Fibroblast of skin of back (primary cell): Measurements from ENCODE around the gene NKX1-1. TPM values are rescaled to one million over a fixed set of nuclear protein-coding genes. Genes with fewer than 3 reads are reported as not detected.
"Not testable (repeated sequence)": the region's sequence is repeated elsewhere in the genome, so short reads cannot be mapped to it uniquely, and the experiment has no call there.

Experiments
- DNase-seq: peaks from one replicate; pipeline ENCODE4 v3.0.0-alpha.2; 2013
- polyA plus RNA-seq, 2 experiments: library from polyadenylated mRNA; unstranded; fragments of 120-200 nt; gene quantifications; one replicate each; pipeline ENCODE4 v1.2.1, GENCODE V29; 2013; ENCODE audit not compliant: insufficient read length in 2 of 2

The NKX1-1 gene
- not detected for polyA plus RNA-seq (2013, experiment 1 of 2; ENCODE audit: insufficient read length)
- not detected for polyA plus RNA-seq (2013, experiment 2 of 2; ENCODE audit: insufficient read length)

- DNase-seq = no peak
These were observed at the start of gene NKX1-1 for GRCh38 chr4:1406394-1406980. Gene NKX1-1, minus strand, starts transcription at chr4:1406442. Its CDS starts 0 bp downstream, at chr4:1406442.

GRCh38 chr4:1453731-1454130, 47.5 kb upstream of the NKX1-1 start:
- no peak for DNase-seq

GRCh38 chr4:1452431-1453051, 46.3 kb upstream of the NKX1-1 start:
- no peak for DNase-seq

DNA sequence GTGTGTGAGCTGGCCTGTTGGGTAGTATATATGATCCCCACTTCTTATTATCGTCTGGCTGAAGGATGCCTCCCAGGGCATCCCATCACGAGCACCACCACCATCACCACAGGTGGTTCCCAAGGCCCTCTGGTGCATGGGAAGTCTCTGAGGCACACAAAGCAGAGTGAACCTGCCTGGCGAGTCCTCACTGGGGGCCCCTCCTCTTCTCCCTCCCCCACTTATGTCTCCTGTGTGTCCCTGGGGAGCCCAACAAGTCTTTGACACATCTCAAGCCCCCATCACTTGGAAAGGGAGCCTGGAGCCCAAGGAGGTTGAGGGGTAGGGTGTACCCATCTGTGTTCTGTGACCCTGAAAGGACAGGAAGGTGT, 45.5 kb upstream of the NKX1-1 start:
- no peak for DNase-seq

DNA sequence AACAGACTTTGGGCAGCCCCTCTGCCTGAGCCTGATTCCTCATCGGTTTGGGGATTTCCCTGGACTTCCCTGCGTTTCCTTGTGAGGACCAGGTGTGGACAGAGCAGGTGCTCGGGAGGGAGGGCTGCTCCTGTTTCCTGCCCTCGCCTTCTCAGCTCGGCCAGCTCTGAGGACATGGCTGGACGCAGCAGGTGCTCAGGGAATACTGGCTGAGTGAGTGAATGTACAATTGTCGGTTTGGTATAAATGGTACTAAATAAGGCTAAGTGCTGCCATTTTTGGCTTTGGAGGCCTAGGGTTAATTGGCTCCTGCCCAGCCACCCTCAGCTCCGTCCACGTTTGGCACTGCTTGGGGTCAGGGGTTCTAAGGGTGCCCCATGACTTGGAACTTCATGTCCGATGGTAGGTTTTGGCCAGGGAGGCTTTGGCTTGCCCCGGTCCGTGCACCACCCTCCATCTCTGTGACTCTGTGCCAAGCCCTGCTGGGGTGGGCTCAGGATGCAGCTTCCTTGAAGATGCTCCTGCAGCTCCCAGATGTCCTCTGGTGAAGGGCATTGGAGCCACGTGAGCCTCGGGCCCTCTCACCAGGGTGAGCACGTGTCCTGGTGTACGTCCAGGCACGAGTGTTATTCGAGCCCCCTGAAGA, 45.0 kb upstream of the NKX1-1 start:
- no peak for DNase-seq

DNA sequence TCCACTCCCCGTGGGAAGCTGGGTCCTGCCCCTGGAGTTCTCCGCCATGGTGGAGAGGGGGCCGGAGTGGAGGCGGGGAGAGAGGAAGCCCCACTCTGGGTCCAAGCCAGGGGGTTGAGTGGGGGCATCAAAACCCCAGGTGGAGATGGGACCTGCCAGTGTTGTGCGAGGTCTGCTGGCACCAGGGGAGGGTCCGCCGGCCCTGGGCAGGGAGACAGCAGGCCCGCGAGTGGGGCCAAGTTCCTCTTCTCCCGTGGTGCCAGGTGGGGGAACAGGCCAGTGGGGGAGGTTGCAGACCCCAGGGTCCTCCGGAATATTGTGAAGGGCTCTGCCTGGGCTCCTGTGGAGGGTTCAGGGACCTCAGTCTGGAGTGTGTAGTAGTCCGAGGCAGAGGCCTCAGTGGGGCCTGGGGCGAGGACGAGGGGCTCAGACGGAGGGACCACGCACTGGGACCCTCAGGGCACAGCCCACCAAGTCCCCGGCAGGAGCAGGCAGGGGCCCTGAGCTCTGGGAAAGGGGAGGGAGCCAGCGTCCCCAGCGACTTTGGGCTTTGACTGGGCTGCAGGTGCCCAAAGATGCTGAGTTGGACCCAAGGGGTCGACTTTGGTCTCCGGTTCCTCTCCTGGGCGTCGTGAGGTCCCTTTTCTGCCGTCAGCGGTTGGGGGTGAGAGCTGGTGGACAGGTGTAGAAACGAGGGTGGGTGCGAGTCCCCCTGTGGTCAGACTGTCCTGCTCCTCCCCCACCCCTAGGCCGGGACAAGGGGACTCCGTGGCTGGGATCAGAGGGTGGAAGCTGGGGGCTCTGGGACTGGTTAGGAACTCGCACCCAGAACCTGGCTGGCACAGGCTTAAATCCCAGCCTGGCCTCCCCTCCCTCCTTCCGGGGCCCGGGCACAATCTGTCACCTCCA, 43.8 kb upstream of the NKX1-1 start:
- no peak for DNase-seq

GRCh38 chr4:1449475-1449832, 43.2 kb upstream of the NKX1-1 start:
- no peak for DNase-seq

DNA sequence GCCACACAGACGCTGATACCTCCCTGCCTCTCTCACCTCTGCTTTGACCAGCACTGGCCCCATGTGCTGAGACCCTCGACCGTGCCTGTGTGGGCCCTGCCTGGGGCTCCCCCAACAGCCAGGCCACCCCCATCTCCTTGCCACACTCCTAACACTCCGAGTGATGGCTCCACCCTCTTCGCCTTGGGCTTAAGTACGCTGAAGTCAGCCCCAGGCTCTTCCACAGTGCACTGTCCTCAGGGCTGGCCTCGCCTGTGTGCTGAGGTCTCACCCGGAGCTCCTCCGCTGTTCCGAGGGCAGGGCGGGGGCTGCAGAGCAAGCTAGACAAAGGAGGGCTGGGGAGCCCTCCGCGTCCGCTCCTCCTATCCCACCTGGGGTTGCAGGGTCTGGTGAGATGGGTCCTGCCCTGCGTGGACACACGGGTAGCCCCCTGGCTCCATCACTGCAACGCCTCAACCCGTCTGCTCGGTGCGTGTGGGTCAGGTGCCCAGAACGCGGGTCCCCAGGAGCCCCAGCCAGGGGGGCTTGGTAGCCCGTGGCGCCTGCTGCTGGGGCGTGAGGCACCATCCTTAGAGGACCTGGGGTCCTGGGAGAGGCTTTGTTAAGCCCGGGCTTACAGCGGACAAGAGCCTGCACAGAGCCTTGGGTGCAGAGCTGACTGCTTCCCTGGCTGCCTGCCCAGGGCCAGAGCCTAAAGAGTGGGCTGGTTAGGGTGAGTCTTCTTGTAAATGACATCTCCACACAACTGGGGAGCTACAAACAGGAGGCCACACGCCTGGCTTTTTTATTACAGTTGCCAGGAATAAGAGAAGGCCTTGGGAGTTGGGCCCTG, 42.6 kb upstream of the NKX1-1 start:
- DNase-seq = no peak

DNA sequence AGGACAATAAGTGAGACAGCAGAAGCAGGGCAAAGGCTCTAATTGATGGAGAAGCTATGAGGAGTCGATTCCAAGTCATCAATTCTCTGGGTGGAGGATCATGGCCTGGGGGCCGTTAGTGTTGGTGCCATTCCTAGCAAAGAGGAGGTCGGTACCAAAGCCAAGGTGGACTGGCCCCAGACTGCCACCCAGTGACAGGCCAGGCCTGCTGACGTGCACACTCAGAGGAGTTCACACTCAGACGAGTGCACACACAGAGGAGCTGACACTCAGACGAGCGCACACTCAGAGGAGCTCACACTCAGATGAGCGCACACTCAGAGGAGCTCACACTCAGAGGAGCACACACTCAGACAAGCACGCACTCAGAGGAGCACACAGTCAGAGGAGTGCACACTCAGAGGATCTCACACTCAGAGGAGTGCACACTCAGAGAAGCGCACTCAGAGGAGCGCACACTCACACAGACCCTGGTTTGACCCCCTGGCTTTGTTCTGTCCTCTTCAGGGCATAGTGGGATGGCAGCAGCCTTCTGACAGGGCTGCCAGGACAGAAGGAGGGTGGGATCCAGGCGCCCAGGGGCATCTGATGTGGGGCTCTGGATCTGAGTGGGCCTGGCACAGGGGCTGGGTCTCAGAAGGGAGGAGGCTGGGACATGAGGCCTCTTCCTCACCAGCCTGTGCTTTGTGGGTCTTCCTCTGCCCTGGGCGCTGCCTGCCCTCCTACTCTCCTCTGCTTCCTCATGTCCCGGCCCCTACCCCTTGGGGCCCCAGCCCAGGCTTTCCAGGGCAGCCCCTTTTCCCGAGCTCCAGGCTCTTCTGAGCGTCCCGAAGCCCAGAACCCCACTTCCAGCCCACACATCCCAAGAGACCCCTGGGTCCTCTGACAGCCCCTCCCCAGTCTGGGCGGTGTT, 41.7 kb upstream of the NKX1-1 start:
- DNase-seq = no peak

DNA sequence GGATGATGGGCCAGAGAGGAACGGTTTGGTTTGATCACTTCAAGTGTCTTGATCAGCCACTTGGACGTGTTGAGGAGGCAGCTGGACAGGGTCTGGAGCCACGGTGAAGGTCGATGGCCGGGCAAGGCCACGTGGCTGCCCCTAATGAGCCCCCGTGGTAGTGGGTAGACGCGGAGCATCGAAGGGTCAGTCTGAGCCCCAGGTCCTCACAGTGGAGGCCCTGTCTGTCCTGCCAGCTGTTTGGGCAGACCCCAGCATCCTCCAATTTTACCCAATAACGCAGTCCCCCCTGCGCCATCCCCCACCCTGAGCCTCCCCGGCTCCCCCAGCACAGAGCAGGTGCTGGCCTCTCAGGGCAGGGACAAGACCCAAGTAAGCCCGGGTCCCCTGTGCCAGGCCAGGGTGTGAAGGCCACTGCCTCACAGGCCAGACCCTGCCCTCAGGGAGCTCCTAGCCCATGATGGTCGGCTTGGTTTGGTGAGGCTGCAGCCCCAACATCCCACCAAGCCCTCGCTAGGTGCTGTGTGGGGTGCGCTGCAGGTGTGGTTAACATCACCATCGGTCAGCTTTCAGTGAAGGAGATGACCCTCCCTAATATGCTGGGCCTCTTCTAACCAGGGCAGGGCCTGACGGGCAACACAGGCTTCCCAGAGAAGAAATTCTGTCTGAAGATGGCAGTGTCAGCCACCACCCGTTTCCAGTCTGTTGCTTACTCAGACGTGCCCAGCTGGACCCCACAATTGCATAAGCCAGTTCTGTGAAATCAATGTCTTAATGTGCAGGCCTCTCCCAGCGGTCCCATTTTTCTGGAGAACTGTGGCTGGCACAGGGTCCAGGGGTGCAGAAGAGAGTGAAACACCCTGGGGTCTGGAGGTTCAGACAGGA, 40.5 kb upstream of the NKX1-1 start:
- no peak for DNase-seq

GRCh38 chr4:1445716-1446445, 39.6 kb upstream of the NKX1-1 start:
- no peak for DNase-seq

DNA sequence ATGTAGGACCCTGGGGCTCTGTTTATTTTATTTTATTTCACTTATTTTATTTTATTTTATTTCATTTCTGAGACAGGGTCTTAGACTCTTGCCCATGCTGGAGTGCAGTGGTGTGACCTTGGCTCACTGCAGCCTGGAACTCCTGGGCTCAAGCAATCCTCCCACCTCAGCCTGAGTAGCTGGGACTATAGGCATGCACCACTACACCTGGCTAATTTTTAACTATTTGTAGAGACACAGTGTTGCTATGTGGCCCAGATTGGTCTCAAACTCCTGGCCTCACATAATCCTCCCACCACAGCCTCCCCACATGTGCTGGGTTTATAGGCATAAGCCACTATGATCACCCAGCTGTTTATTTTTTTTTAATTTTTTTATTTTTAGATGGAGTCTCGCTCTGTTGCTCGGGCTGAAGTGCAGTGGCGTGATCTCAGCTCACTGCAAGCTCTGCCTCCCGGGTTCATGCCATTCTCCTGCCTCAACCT, 37.5 kb upstream of the NKX1-1 start:
- not testable (repeated sequence) for DNase-seq

- no peak for DNase-seq
These were observed 20.8 kb upstream of the NKX1-1 start for GRCh38 chr4:1427010-1427409.

DNA sequence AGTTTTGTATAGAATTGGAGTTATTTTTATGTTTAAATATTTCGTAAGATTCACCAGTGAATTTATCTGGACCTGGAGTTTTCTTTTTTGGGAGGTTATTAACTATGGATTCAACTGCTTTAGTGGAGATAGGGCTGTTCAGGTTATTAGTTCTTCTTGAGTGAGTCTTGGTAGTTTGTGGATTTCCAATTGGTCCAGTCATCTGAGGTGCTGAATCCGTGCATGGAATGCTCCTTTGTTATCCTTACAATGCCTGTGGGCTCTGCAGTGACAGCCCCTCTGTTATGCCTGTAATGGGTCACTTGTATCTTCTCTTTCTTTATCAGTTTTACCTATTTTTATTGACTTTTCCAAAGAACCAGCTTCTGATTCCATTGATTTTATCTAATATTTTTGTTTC, 15.4 kb upstream of the NKX1-1 start:
- DNase-seq = no peak

DNA sequence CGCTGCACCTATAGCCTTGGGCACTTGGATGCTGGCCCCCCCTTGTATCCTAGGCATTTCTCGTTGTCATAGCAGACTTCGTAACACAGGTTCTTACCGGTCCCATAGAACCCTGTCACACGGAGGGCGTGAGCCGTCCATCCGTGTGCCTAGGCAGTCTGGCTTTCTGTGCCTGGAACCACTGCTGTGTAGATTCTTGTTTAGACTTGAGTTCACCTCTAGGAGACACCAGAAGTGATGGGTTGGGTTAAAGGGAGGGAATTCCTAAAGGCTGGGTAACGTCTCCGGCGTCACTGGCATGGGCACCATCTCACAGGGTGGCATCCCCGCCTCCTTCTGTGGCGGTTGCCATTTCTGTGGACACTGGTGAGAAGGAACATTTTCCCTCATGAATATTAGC, 13.5 kb upstream of the NKX1-1 start:
- DNase-seq = no peak

GRCh38 chr4:1418494-1419285, 12.4 kb upstream of the NKX1-1 start:
- no peak for DNase-seq

DNA sequence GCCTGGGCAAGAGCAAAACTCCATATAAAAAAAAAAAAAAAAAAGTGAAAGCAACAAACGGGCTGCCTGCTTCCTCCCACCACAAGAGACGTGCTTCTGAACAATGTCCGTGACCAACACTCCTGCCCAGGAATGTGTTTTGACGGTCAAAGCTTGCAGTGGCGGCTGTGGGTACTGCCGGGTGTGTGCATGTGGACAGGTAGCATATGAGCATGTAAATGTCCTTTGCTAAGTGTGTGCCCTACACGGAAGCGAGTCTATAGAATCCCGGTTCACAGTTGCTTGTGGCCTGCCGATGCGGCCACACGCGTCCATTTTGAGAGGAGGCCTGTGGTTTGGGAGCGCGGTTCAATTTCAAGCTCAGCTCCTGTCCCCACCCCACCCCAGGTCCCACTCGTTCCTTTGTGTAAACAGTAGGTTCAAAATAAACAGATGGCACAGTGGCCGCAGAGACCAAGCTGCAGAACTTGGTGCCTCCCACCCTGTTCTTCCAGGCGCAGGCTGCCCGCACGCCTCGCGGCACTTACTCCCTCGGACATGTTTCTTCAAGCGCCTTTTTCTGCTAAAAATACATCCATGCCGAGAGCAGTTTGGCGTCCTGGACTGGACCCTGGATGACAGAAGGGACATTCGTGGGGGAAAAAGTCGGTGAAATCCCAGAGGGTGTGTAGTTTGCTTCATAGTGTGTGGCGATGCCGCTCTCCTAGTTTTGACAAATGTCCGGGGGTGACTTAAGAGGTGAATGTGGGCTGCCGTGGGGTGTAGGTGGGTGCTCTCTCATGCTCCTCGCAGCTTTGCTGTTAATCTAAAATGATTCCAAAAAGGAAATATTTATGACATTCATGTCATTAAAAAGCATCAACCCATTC, 11.5 kb upstream of the NKX1-1 start:
- no peak for DNase-seq
